HL-60 (cell line): ENCODE data around the gene MEG3.

Source experiments
- GABPA ChIP-seq: IDR thresholded peaks from 2 replicates; pipeline ENCODE4 v1.6.1; 2012; ENCODE audit warnings: low read depth
- POLR2AphosphoS5 ChIP-seq: IDR thresholded peaks from 2 replicates; pipeline ENCODE4 v1.6.1; 2012; ENCODE audit warnings: low read depth
- SPI1 ChIP-seq: IDR thresholded peaks from 2 replicates; pipeline ENCODE4 v1.6.1; 2012; ENCODE audit warnings: low read depth, mild to moderate bottlenecking, borderline replicate concordance
- TF ChIP-seq, protein P1 (sequence below): IDR thresholded peaks from one replicate; pipeline ENCODE4 v1.5.1; 2011; ENCODE audit warnings: low read length, control low read depth, inconsistent platforms; ENCODE audit not compliant: insufficient read depth
- TF ChIP-seq, protein P2 (sequence below): IDR thresholded peaks from 2 replicates; pipeline ENCODE4 v1.6.1; 2012; ENCODE audit warnings: low read depth; ENCODE audit not compliant: insufficient replicate concordance

GRCh38 chr14:100866666-100867630 is 41.0 kb downstream of the MEG3 start:
- TF ChIP-seq, protein P1, sequence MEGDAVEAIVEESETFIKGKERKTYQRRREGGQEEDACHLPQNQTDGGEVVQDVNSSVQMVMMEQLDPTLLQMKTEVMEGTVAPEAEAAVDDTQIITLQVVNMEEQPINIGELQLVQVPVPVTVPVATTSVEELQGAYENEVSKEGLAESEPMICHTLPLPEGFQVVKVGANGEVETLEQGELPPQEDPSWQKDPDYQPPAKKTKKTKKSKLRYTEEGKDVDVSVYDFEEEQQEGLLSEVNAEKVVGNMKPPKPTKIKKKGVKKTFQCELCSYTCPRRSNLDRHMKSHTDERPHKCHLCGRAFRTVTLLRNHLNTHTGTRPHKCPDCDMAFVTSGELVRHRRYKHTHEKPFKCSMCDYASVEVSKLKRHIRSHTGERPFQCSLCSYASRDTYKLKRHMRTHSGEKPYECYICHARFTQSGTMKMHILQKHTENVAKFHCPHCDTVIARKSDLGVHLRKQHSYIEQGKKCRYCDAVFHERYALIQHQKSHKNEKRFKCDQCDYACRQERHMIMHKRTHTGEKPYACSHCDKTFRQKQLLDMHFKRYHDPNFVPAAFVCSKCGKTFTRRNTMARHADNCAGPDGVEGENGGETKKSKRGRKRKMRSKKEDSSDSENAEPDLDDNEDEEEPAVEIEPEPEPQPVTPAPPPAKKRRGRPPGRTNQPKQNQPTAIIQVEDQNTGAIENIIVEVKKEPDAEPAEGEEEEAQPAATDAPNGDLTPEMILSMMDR: no peak
- TF ChIP-seq POLR2AphosphoS5: no peak
- TF ChIP-seq GABPA: no peak
- TF ChIP-seq, protein P2, sequence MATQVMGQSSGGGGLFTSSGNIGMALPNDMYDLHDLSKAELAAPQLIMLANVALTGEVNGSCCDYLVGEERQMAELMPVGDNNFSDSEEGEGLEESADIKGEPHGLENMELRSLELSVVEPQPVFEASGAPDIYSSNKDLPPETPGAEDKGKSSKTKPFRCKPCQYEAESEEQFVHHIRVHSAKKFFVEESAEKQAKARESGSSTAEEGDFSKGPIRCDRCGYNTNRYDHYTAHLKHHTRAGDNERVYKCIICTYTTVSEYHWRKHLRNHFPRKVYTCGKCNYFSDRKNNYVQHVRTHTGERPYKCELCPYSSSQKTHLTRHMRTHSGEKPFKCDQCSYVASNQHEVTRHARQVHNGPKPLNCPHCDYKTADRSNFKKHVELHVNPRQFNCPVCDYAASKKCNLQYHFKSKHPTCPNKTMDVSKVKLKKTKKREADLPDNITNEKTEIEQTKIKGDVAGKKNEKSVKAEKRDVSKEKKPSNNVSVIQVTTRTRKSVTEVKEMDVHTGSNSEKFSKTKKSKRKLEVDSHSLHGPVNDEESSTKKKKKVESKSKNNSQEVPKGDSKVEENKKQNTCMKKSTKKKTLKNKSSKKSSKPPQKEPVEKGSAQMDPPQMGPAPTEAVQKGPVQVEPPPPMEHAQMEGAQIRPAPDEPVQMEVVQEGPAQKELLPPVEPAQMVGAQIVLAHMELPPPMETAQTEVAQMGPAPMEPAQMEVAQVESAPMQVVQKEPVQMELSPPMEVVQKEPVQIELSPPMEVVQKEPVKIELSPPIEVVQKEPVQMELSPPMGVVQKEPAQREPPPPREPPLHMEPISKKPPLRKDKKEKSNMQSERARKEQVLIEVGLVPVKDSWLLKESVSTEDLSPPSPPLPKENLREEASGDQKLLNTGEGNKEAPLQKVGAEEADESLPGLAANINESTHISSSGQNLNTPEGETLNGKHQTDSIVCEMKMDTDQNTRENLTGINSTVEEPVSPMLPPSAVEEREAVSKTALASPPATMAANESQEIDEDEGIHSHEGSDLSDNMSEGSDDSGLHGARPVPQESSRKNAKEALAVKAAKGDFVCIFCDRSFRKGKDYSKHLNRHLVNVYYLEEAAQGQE: no peak
- TF ChIP-seq SPI1: no peak
